ENCODE data around the gene CFAP97D2.
"Not testable (repeated sequence)": the region's sequence is repeated elsewhere in the genome, so short reads cannot be mapped to it uniquely, and the experiment has no call there.

The CFAP97D2 gene

DNA sequence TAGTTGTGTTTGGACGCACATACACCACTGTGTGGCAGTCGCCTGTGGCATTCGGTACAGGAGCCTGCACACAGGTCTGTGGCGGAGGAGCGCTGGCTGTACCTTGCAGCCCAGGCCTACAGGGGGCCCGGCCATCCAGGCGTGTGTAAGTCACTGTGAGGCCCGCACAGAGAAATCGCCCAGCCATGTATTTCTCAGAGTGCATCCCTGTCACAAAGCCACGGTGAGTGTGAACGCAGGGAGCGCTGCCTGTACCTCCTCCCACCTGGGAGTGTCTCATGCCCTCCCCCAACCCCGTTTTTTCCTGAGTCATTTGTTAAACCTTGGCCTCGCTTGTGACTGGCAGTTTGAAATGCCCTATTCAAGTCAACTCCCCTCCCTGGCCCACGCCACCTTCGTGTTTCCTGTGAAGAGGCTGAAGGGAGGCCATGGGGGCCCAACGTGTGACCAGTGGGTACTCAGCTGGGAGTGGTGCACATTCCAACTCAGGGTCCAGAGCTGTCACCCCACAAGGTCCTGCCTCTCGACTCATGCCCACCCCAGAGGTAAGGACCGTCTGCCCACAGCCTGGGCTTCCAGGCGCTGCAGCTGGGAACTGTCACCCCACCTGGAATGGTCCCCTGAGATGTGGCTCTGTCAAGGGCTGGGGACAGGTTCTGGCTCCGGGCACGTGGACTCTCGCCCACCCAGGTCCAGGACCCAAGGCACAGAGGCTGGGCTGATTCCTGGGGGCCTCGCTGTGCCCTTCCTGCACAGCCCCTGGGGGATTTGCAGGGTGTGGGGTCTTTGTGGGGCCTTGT lies 35.1 kb upstream of the CFAP97D2 start:
- no peak for DNase-seq

DNA sequence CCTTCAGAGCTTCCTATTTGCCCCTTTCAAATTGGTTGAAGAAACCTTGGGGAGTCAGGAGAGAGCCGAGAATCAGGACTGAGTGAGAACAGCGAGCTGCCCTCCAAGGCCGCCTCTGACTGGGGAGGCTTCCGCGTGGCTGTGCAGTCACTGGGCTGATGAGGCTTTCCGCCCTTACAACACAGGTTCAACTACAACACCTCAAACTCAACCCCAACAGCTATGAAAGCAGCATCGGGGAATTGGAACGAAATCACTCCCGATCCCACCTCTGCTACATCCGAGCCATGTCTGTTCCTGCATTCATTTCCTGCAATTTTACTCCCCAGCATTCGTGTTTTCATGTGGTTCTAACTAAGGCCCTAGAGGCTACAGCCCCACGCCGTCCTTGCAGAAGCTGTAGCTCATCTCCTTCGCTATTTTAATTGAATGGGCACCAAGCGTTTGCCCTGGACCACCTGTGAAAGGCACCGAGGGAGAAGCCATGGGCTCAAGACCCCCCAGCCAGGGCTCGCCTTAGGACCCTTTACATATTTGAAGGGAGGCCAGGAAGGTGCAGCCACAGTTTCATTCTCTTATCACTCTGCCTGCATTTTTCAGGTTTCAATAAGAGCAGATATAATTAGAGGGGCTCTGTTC lies 34.3 kb upstream of the CFAP97D2 start:
- DNase-seq: no peak

DNA sequence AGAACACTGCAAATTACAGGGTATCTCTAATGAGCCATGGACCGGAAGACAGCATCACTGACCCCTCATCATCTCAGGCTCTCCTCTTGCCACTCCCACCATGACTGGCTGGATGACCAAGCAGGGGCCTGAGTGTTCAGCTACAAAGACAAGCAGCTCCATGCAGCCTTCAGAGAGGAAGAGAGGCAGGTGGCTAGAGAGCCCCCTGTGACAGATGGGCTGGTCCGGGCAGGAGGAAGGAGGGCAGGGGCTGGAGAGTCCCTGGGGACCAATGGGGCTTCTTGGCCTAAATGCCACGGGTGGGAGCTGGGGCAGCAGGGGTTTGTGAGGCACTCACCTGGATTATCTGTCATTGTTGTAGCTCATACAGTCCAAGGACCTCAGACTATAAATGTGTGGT lies 33.8 kb upstream of the CFAP97D2 start:
- DNase-seq: no peak

DNA sequence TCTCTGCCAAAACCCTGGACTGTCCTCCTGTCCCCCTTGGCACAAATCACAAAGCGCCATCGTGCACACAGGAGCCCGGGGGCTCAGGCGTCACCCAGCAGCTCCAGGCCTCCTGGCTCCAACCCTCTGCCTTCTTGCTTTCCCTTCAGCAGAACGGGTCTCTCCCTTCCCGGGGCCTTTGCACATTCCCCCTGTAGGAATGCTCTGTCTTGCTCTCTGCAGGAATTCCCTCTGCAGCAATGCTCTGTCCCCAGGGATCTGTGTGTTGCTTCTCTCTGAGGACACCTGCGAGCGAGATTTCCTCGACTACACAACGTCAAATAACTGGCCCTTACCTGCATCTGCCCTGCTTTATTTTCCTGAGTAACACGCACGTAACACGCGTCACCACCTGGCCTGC lies 33.3 kb upstream of the CFAP97D2 start:
- no peak for DNase-seq

DNA sequence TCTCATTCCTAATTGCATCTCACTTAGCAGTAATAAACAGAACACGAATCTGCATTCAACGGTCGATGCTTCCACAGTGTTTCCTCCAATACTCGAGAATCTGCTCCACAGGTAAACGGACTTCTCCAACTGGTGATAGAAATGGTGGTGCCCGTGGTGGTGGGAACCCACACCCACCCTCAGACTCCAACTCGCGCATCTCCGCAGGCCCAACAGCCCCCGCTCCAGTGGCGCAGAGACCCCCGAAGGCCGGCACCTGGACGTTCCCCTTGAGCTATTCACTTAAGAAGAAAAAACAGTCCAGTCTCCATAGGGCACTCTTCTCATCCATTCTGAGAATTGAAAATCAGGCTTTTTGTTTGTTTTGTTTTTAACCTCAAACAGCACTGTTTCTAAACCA lies 32.9 kb upstream of the CFAP97D2 start:
- DNase-seq: no peak

DNA sequence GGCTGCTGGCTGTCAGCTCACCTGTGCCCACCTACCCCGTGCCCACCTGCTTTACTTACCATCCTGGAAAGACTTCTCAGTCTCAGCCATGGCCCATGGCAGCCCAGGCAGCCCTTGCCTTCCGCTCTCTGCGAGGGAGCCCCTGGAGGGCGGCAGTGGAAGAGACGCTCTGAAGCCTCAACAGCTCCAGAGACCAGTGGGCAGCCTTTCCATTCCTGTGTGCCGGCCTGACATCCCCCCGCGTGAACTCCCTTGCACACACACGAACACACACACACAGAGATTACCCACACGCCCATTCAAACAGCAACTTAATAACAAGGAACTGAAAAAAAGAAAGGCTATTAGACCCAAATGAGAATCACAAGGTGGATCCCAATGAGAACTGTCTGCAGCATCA lies 32.4 kb upstream of the CFAP97D2 start:
- no peak for DNase-seq

DNA sequence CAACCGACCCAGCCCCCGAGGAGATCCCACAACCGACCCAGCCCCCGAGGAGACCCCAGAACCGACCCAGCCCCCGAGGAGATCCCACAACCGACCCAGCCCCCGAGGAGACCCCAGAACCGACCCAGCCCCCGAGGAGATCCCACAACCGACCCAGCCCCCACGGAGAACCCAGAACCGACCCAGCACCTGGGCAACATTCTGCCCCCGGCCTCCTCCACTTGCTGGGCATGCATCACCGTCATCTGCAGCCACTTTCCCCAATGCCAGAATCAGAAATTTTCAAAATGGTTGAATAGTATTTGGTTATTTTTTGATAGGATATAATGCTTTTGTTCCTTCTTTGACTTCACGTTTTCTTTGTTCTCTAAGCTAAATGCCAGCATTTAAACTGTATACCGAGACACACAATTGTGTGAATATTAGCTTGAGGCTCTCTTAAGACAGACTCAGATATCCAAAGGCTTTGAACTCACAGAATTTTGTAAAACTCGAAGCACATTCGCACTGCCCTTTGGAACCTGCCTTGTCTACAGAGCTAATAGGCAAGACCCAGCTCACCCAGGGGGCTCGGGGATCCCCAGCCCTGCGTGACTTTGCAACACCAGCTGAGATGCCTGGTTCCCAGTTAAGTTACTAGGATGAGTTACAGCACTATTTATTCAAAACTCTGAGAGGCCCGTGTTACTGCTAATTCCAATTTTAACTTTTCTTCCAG lies 31.1 kb upstream of the CFAP97D2 start:
- DNase-seq: no peak

DNA sequence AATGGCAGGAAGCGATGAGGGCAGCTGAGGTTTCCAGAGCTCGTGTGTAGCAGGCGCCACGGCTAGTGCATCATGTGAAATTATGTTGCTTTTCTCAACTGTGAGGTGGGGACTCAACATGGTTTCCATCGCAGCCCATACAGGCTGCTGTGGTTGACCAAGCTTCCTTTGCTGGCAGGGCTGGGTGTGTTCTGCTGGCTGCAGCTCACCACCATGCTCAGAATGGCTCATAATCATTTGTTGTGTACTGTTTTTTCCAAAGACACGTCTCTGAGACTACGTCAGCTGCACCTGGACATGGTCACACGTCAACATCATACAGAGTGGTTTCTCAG lies 30.6 kb upstream of the CFAP97D2 start:
- peak in 3 of 4 experiments; percentile 51 to 79 (median 70) for DNase-seq

DNA sequence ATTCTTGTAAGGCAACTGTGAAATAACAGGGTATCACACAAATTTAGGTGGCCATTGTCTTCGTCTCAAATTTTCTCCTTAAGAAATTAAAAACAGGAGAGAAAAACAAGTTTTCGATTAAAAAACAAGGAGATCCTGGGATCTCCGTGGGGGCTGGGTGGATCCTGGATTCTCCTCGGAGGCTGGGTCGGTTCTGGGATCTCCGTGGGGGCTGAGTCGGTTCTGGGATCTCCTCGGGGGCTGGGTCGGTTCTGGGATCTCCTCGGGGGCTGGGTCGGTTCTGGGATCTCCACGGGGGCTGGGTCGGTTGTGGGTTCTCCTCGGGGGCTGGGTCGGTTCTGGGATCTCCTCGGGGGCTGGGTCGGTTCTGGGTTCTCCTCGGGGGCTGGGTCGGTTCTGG lies 30.2 kb upstream of the CFAP97D2 start:
- not testable (repeated sequence) for DNase-seq

DNA sequence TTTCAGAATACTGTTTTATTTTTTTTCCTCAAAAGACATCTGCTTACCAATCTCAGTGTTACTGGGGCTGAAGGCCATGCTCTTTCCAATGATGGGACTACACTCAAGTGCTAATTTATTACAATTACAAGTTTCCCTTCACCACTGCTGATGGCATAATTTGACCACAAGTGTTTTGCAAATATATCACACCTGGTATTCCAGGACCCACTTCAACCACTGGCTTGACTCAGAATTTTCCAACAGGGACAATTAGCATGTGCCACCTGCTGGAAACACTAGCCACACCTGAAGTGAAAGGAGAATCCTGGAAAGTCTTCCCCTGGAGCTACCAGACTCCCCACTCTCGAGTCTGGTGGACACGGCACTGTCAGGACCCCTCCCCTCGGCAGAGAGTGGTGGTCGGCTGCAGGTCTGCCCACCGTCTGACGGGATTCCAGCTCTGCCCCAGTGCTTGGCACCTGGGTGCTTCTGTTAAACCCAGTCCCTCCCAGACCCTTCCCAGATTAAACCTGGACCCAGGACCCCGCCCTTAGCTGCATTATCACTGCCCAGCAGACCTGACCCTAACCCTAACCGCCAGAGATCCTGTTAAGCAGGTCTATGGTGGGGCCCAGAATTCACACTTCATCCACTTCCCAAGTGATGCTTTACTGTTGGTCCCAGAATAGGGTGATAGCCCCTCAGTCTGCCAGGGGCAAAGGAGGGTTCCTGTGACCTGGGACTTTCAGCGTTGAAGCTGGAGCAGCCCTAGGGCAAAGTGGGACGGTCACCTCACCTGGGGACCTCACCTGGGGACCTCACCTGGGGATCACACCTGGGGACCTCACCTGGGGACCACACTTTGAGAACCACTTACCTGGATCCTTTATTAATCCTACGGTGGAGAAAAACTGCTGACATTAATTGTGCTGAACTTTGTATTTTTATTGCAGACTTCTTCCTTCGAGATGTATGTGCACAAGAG lies 29.0 kb upstream of the CFAP97D2 start:
- DNase-seq: no peak

DNA sequence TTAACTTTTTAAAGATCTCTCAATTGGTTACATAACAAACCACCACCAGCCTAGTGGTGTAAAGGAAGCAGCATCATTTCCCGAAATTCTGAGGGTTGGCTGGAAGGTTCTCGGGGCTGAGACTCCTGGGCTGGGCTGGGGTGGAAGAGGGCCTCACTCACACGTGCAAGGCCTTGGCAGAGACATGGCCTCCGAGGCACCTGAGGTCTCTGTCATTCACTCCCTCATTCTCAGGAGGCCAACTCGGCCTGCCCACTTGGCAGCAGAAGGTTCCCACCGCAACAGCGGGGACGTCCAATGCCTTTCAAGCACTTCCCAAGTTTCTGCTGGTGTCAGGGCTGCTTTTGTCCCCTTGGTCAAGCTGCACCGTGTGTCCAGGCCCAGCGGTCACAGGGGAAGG lies 28.0 kb upstream of the CFAP97D2 start:
- no peak for DNase-seq

DNA sequence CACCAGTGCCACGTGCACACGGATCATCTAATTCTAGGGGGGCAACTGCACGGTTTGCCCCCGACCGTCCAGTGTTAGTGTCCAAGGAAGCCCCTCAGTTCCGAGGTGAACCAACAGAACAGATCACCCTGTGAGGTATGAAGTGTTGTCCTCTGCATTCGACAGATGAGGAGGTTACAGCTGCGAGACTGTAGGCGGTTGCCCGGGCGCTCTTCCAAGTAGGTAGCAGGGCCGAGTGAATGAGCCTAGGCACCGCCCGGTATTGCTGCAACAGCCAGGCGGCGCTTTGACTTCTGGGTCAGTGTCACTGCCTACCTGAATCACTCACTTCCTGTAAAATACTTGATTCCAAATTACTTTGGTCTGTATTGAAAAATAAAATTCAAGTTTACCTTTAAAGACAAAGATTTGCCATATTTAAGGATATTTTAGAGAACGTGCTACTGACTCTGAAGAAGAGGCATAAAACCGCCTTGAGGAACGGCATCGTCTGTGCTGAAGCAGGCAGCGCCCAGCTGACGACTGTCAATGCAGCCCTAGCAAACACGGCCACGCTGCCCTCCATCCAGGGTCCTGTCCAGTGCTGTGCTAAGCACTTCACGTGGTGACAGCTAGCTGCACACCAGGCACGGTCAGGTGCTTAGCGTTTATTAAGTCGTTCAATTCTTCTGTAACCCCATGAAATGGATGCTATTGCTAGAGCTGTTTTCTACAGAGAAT lies 27.3 kb upstream of the CFAP97D2 start:
- DNase-seq: peak in 1 of 4 experiments; percentile 35

DNA sequence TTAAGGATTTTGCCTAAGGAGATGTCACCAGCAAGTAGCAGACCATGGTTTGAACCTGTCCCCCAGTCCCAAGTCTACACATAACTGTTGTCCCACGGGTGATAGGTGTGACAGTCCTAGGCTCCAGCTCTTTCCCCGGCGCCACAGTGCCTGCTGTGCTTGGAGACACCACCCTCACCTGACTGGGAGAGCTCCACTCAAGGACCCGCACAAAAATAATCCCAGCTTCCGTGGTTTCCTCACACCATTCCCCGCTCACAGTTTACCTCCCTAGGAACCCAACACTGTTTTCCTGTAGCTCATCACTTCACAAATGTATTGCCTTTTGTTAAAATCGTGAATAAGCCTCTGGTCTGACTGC lies 26.8 kb upstream of the CFAP97D2 start:
- DNase-seq: no peak

DNA sequence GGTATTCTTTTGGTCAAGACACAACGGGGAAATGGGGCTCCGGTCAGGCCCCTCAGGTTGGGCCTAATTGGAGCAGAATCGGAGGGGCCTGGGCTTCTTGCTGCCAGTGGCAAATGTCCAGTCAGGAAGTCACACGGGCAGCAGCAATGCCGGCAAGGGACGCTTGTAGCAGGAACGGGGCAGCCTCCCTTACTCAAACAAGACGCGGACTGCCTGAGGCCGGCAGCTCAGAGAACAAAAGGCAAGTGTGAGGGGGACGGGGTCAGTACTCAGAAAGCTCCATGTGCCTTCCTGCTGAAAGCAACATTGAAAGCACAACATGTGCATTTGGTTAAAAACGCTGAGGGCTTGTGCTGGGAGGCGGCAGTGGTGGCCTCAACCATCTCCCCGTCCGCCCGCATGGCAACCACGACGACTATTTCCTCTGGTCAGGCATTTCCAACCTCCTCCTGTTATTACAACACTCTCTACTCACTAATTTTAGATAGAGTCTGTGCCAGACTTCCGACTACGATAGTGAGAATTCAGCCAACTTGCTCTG lies 26.2 kb upstream of the CFAP97D2 start:
- DNase-seq: no peak

DNA sequence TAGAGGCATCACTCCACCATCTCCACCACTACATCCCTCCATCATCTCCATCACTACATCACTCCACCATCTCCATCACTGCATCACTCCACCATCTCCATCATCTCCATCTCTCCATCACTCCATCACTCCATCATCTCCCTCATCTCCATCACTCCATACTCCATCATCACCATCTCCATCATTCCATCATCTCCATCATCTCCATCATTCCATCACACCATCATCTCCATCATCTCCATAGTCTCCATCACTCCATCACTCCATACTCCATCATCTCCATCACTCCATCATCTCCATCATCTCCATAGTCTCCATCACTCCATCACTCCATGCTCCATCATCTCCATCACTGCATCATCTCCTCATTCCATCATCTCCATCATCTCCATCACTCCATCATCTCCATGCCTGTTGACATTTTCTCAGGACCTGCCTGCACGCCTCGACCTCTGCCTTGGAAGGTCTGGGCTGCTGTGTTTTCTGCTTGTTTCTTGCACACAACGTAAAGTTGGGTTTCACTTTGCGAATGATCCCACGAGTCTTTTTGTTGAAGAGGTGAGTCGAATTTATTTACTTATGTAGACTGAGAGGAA lies 25.5 kb upstream of the CFAP97D2 start:
- no peak for DNase-seq

DNA sequence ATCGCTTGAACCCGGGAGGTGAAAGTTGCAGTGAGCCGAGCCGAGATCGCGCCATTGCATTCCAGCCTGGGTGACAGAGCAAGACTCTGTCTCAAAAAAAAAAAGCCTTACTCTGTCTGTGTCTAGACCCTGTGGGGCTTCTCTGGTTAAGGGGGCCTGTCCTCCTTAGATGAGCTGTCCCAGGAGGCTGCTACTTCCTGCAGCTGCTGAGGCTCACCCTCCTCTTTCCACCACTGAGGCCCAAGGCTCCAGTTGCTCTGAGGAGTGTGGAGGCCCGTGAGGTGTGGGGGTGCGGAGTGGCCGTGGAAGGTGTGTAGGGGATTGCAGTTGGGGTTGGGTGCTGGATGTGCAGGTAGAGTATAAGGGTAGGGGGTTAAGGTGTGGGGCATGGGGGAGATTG lies 24.6 kb upstream of the CFAP97D2 start:
- DNase-seq: no peak

DNA sequence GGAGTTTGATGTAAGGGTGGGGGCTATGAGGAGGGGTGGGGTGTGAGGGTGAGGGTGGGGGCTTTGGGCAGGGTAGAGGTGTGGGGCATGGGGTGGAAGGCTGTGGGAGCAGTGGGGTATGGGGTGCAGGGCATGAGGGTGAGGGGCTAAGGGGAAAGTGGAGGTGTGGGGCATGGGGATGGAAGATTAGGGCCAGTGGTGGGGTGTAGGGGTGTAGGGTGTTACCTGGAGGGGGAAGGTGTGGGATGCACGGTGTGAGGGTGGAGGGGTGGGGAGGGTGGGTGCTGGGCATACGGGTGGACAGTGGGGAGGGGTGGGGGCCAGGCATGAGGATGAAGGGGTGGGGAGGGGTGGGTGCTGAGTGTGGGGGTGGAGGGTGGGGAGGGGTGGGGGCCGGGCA lies 23.7 kb upstream of the CFAP97D2 start:
- DNase-seq: no peak

DNA sequence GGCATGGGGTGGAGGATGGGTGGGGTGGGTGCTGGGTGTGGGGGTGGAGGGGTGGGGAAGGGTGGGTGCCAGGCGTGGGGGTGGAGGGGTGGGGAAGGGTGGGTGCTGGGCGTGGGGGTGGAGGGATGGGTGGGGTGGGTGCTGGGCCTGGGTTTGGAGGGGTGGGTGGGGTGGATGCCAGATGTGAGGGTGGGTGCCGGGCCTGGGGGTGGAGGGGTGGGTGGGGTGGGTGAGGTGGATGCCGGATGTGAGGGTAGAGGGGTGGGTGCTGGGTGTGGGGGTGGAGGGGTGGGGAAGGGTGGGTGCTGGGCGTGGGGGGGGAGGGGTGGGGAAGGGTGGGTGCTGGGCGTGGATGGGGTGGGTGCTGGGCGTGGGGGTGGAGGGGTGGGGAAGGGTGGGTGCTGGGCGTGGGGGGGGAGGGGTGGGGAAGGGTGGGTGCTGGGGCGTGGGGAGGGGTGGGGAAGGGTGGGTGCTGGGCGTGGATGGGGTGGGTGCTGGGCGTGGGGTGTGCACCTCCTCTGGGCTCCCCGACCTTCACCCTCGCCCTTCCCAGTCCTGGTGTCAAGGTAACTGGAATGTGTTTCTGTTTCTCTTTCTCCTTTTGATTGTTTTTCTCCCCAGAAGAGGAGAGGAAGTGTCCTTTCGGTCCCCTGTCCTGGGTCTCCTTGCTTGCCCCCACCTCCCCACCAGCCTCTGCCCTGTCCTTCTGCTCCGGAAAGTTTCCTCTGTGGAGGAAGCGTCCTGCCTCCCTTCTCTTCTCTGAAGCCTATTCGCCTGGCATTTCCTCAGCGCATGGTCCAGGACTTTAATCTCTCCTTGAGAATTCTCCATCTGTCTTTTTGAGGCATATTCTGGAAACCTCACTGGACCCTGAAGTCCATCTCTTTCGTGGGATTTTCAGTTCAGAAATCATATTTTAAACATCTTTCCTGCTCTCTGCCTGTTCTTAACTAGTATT lies 22.9 kb upstream of the CFAP97D2 start:
- no peak for DNase-seq

DNA sequence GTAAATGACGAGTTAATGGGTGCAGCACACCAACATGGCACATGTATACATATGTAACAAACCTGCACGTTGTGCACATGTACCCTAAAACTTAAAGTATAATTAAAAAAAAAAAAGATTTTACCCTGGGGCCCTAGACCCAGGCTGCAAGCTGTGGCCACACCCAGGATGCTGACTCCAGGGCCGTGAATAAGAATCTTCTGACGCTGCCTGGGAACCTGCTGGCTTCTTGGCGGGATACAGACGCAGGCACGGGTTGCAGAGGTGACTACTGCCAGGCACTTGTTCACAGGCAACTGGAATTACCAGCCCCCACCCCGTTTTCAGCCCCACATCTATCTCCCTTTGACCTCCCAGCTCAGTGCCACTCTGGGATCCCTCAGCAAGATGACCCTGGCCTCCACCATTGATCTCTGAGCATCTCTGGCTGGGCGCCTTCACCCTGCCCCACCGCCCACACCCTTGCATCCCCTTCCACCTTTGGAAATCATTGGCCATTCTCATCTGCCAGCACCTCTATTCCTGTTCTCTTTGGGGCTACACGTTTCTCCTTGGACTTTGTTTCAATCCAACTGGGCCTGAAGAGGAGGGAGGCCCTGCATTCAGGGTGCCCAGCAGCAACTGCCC lies 21.1 kb upstream of the CFAP97D2 start:
- no peak for DNase-seq
